GM06990 (cell line): ENCODE measurements around the gene STAC2.

ENCODE experiments used
- DNase-seq: peaks from one replicate; pipeline ENCODE4 v3.0.0-alpha.2; 2011; ENCODE audit not compliant: insufficient read length; ENCODE audit errors: extremely low read depth
- H3K27me3 ChIP-seq: replicated peaks from 2 replicates; pipeline ENCODE4 v1.6.0; 2011; ENCODE audit warnings: low read length; ENCODE audit not compliant: control insufficient read depth, insufficient read depth
- H3K36me3 ChIP-seq: 2 replicates; pipeline ENCODE4 v1.5.1; 2011; ENCODE audit warnings: low read length; ENCODE audit not compliant: control insufficient read depth, insufficient read depth
- H3K4me3 ChIP-seq: replicated peaks from 2 replicates; pipeline ENCODE4 v1.5.1; 2011; ENCODE audit warnings: low read depth, mild to moderate bottlenecking, control low read depth, low read length
- TF ChIP-seq, protein P1 (sequence below): IDR thresholded peaks from 2 replicates; pipeline ENCODE4 v1.5.1; 2011; ENCODE audit warnings: low read length, control low read depth, mild to moderate bottlenecking, inconsistent platforms; ENCODE audit not compliant: insufficient read depth, poor library complexity, severe bottlenecking

STAC2 gene

DNA sequence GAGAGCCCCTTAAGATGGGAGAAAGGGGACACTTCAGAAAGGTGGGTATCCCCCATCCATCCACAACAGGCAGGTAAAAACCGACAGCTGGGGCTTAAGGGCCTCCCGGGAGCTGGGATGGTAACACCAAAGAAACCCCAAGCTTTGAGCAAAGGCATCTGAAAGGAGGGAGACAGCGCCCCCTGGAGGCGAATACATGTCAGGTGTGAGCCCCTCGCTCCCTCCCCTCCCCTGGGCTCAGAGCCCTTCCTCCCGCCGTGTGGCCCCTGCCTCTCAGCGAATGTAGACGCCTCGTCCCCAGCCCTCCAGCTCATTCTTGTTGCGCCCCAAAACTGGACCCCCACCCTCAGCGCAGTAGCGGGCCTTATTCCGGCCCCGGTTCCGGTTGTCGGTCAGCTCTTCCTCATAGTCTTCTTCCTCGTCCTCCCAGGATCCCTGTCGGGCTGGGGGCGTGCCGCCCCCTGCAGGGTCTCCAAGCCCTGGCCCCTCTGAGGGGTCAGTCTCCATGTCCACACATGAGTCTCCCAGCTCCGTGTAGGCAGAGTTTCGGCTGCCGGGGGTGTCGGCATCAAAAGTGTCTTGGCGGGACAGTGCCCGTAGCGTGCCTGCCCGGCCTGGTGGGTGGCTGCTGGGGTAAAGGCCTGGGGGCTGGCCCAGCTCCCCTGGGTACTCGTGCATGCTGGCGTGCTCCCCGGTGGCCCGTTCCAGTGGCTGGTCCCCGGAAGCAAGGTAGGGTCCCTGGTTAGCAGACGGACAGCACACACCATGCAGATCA is 50.6 kb downstream of the STAC2 start:
- DNase-seq, result peak; percentile 46
- TF ChIP-seq, protein P1, sequence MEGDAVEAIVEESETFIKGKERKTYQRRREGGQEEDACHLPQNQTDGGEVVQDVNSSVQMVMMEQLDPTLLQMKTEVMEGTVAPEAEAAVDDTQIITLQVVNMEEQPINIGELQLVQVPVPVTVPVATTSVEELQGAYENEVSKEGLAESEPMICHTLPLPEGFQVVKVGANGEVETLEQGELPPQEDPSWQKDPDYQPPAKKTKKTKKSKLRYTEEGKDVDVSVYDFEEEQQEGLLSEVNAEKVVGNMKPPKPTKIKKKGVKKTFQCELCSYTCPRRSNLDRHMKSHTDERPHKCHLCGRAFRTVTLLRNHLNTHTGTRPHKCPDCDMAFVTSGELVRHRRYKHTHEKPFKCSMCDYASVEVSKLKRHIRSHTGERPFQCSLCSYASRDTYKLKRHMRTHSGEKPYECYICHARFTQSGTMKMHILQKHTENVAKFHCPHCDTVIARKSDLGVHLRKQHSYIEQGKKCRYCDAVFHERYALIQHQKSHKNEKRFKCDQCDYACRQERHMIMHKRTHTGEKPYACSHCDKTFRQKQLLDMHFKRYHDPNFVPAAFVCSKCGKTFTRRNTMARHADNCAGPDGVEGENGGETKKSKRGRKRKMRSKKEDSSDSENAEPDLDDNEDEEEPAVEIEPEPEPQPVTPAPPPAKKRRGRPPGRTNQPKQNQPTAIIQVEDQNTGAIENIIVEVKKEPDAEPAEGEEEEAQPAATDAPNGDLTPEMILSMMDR, result peak; percentile 85
- no peak overlapping the region for H3K4me3 ChIP-seq
- H3K36me3 ChIP-seq, result peaks cover 11% of the 10 kb centered on the region
- H3K27me3 ChIP-seq, result no peaks in the 10 kb centered on the region

DNA sequence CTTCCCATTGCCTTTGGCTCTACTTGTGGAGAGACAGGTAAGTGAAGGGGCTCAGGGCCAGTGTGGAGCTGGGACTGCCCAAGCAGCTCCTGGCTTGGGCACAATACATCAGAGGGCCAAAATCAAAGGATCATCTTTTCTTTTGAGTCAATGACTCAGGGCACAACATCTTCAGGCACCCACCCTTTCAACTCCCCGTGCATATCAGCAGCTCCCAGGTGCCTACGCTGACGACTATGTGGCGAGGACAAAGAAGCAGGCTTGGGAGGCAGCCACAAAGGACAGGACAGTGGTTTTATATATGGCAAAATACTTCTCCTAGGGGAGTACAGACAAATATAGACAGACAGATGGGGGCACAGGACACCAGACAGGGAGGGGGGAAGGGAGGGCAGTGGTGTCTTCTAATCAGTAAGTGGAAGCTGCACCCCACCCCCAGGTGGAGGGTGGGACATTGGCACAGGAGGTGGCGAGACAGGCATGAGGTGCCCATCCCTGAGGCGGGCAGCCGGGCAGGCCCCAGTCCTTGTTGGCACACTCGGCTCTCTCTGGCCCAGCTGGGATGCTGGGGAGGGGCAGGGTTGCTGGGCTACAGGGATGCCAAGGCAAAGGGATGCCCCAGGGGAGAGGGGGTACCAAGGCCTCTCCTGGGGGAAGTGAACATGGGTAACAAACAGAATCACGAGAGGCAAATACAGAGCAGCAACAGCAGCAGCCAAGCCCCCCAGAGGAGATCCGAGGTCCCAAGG is 52.0 kb downstream of the STAC2 start:
- Histone ChIP-seq H3K27me3 (no peaks in the 10 kb centered on the region), H3K4me3 (no peak overlapping the region), H3K36me3 (peaks cover 11% of the 10 kb centered on the region)
- DNase-seq, result no peak
- TF ChIP-seq, protein P1, result no peak

DNA sequence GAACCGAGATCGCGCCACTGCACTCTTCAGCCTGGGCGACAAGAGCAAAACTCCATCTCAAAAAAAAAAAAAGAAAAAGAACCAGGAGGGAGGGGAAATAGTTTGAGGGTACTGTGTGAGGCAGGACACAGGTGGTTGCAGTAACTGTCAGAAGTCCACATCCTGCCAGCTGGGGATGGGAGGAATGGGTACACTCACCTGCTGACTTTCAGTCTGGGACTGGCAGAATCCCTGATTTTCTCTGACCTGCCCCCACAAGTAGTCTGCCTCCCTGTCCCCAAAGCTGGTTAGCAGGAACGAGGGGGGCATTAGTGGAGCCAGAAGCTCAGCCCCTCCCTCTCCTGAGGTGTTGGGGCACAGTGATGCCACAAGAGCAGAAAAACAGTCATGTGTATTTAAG is 52.7 kb downstream of the STAC2 start:
- TF ChIP-seq, protein P1, result no peak
- no peak for DNase-seq
- H3K27me3 ChIP-seq, result no peaks in the 10 kb centered on the region
- H3K36me3 ChIP-seq, result peaks cover 11% of the 10 kb centered on the region
- no peak overlapping the region for H3K4me3 ChIP-seq

DNA sequence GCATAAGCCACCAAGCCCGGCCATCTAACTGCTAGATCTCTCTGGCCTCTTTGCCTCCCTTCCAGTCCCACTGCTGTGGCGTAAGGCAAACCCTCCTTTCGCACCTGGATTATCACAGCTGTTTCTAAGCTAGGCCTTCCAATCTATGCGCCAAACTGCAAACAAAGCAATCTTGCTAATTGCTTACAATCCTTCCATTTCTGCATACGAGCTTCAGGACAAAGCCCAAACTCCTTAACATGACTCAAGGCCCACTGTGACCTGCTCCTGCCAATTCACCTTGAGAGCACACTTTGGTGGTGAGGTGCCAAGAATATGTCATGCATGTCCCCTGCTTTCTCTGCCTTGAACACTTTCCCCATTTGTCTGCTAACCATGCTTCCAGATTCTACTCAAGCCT is 53.8 kb downstream of the STAC2 start:
- Histone ChIP-seq H3K36me3 (peaks cover 2% of the 10 kb centered on the region; the same call in 1 of the 2 replicates), H3K4me3 (no peak overlapping the region), H3K27me3 (no peaks in the 10 kb centered on the region)
- no peak for DNase-seq
- TF ChIP-seq, protein P1, result no peak

DNA sequence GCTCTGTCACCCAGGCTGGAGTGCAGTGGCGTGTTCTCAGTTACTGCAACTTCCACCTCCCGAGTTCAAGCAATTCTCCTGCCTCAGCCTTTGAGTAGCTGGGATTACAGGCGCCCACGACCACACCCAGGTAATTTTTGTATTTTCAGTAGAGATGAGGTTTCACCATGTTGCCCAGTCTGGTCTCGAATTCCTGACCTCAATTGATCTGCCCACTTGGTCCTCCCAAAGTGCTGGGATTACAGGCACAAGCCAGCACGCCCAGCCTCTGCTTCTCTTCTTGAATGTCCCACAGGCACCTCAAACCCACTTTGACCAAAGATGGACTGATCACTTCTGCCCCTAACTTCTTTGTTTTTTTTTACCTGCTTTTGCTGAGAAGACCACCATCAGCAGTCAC is 55.2 kb downstream of the STAC2 start:
- no peak overlapping the region for H3K4me3 ChIP-seq

More for the DNA sequence above, 55.2 kb downstream of the STAC2 start:
- DNase-seq, result no peak
- H3K27me3 ChIP-seq, result no peaks in the 10 kb centered on the region; the same call in 1 of the 2 replicates
- TF ChIP-seq, protein P1, result no peak
- no peaks in the 10 kb centered on the region; the same call in 1 of the 2 replicates for H3K36me3 ChIP-seq
